NT2/D1 (cell line): ENCODE results near the gene TBC1D5.

ENCODE experiments used
- SUZ12 ChIP-seq: IDR thresholded peaks from 2 replicates; pipeline ENCODE4 v1.6.1; 2011; ENCODE audit not compliant: insufficient read length, insufficient read depth; ENCODE audit errors: extremely low read depth
- YY1 ChIP-seq: IDR thresholded peaks from 2 replicates; pipeline ENCODE4 v1.6.1; 2011; ENCODE audit not compliant: insufficient read length, insufficient read depth
- ZNF274 ChIP-seq: IDR thresholded peaks from 2 replicates; pipeline ENCODE4 v1.6.1; 2011; ENCODE audit warnings: mild to moderate bottlenecking, low read depth, low read length

DNA sequence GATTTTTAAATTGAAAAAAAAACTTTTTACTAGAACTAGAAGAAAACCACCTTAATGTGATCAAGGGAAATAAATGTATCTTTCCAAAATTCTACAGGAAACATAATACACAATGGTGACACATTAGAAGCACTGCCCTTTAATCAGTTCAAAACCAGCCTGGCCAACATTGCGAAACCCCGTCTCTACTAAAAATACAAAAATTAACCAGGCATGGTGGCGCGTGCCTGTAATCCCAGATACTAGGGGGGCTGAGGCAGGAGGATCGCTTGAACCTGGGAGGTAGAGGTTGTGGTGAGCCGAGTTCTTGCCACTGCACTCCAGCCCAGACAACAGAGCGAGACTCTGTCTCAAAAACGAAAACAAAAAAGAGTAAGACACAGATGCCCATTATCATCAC, 134.5 kb downstream of the TBC1D5 start:
- TF ChIP-seq ZNF274 (no peak), YY1 (no peak), SUZ12 (no peak)
